CD4-positive, alpha-beta T cell treated with Interleukin-10 for 1 hour (primary cell): ENCODE measurements around the gene EEF1AKMT1.
"Not testable (repeated sequence)": the region's sequence is repeated elsewhere in the genome, so short reads cannot be mapped to it uniquely, and the experiment has no call there.

Experiments used
- DNase-seq: peaks from one replicate; pipeline ENCODE4 v3.0.0-alpha.2; 2020

EEF1AKMT1 gene

DNA sequence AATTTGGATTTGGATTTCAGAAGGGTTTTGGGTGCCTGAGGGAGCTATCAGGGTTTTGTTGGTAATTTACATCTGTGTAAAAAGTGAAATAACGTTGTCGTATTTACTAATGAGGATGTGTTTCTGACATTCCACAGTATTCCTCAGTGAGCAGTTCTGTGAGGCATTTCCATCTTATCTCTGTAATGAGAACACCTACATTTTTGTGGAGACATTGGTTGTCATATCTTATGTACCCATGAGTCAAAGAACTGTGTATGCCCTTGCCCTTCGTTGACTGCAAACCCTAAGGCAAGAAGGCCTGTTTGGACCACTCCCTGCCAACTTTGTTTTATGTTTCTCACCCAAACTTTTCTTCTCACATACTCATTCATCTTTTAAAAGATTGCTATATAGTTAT is 84.5 kb downstream of the EEF1AKMT1 start:
- DNase-seq, result no peak

DNA sequence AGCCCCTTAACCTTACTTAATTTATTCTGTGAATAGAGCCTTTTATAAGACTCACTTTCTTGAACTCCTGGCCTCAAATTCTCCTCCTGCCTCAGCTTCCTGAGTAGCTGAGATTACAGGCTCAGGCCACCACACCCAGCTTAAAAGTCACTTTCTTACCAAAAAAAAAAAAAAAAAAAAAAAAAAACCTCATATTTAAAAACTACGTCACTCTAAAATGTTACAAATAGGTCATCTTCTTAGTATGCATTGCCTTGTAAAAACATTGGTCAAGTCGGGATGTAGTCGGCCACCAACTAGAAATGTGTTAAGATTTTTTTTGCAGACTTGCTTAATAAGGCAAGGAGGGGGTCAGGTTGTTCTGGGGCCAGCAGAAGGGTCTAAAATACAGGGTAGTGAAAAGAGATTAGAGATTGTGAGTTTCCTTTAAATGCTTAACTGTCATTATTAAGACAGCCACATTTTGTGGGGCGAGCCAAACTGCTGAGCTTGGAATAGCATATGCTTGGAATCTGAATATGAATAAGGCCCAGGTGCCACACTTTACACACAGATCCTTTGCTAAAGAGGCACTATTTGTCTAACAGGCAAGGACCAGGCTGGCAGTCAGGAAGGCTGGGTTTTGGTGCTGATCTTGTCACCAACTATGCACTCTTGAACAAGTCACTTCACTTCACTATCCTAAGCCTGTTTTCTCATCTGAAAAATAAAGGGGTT is 86.7 kb downstream of the EEF1AKMT1 start:
- no peak for DNase-seq

DNA sequence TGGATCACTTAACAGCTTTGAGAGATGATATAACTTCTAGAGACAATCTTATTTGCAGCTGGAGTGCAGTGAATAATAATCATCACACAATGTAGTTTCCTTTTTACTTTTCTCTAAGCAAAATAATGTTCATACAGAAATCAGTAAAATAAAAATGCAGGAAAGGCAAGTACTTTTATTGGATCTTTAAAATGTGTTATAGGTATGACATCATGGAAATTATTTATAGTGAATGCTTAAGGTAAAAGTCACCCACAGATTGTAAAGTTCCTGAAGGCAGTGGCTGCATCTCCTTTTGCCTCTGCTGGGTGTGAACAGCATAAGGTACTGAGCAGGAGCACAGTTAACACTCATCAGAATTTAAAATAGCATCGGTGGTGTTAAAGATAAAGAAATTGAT is 87.6 kb downstream of the EEF1AKMT1 start:
- DNase-seq, result no peak

- no peak for DNase-seq
Measured at GRCh38 chr13:20685092-20685491, 88.7 kb downstream of the EEF1AKMT1 start.

DNA sequence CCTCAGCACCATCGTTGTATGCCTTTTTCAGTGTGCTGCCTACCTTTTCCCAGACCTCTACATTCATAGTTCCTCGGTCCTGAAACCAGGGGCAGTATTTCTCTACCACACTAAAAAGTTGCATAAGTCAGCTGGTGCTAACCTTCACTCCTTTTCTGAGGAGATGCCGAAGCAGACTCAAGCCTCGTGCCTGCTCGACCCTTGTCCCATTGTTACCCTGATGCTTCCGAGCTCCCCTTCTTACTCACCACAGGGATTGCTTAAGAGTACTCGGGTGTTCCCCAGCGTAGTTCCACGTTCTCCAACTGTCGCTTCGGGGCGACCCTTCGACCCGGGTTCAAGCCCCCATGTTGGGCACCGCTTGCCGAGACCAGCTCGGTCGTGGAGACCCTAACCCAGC is 89.2 kb downstream of the EEF1AKMT1 start:
- no peak for DNase-seq

GRCh38 chr13:20684041-20684440 is 89.7 kb downstream of the EEF1AKMT1 start:
- DNase-seq, result no peak

DNA sequence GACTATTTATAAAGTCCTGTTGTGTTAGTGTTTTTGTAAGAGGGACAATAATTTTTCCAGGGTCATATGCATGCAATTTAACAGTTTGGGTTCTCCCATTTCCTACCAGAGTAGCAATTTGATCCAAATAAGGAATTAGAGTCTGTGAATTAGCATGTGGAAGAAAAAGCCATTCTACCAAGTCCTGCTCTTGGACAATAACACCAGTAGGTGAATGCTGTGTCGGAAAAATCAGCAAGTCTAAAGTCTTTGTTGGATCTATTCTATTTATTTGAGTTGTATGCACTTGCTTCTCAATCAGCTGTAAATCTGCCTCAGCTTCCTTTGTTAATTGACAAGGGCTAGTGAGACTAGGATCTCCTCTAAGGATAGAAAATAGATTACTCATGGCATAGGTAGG is 91.7 kb downstream of the EEF1AKMT1 start:
- no peak for DNase-seq

DNA sequence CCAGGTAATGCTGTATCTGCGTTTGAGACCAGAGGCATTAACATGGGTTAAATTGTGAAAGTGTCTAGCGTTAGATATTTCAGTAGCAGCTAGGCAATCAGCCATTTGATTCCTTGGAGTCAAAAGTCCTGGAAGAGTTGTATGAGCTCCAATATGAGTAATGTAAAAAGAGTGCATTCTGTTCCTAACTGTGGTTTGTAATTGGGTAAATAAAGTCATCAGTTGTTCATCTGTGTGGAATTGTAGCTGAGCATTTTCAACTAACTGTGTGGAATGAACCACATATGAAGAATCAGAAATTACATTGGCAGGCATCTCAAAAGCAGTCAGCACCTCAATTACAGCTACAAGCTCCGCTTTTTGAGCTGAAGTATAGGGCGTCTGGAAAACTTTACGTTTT is 92.3 kb downstream of the EEF1AKMT1 start:
- DNase-seq, result not testable (repeated sequence)

DNA sequence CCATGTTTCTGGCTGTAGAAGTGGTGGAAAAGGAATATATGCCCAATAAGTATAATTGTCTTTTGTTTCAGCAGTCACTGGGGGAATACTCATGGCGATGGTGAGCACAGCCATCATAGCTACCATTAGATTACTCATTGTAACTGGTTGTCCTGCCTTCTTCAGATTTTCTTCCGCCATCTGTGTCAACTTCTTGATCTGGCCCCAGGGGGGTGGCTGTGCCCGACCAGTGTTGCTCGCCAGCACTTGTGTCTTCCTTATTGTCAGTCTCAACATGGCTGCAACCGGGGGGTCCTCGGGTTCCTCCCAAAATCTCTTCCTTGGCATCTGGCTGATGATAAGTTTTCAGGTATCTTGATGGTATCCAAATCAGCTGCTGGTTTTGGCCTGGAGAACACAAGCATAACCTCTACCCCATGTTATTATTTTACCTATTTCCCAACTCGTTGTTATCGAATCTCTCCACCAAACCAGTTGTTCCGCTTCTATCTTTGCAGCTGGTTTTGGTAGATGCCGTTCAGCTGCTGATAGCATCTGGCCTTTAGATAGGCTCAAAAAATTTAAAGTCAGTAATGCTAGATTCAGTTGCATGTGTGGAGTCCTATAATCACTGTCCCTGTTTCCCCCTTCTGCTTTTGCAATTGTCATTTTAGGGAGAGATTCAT is 93.2 kb downstream of the EEF1AKMT1 start:
- DNase-seq, result no peak

GRCh38 chr13:20679879-20680278 is 93.9 kb downstream of the EEF1AKMT1 start:
- no peak for DNase-seq
